Colonic mucosa (tissue), 4 donors: Measurements from ENCODE around the gene NUTM2B. TPM values are rescaled to one million over a fixed set of nuclear protein-coding genes. Genes with fewer than 3 reads are reported as not detected.
"Not testable (repeated sequence)": the region's sequence is repeated elsewhere in the genome, so short reads cannot be mapped to it uniquely, and the experiment has no call there.

Source experiments
- DNase-seq: peaks from one replicate; pipeline ENCODE4 v3.0.0-alpha.2; 2020
- H3K27ac ChIP-seq: fragments of 200-600 bp; one replicate; pipeline ENCODE4 v1.8.0; 2021
- H3K27me3 ChIP-seq: fragments of 200-600 bp; one replicate; pipeline ENCODE4 v1.8.0; 2021
- H3K36me3 ChIP-seq: fragments of 200-600 bp; one replicate; pipeline ENCODE4 v1.8.0; 2021
- H3K4me1 ChIP-seq: fragments of 200-600 bp; one replicate; pipeline ENCODE4 v1.8.0; 2021; ENCODE audit warnings: mild to moderate bottlenecking
- H3K4me3 ChIP-seq: fragments of 200-600 bp; one replicate; pipeline ENCODE4 v1.8.0; 2021
- H3K9ac ChIP-seq, 2 donors: one replicate each; pipeline ENCODE4 v1.7.0; 2013; ENCODE audit warnings: control low read depth in 2 of 2, low read depth in 2 of 2, low read length in 2 of 2
- H3K9me3 ChIP-seq: fragments of 200-600 bp; one replicate; pipeline ENCODE4 v1.8.0; 2021
- intact Hi-C: fragments of 100-400 bp; cut with DNase I; formaldehyde crosslinking; loops from one replicate; pipeline ENCODE4 v1.14.1; 2022
- total RNA-seq, 2 donors: library from RNA; stranded (reverse); fragmentation: NEBNext Ultra II Directional in 1 of 2; extraction: Animal tissue kit (Norgen Biotek cat#: 25700) in 1 of 2; gene quantifications; one replicate each; pipeline ENCODE4 v1.2.1, GENCODE V29; 2021
- donor health status: healthy.
- donor health status: DM: no; HTN: no; CAD: no.
- donor health status: DM: no; HTN: no; CAD: no.

The NUTM2B gene, protein sequence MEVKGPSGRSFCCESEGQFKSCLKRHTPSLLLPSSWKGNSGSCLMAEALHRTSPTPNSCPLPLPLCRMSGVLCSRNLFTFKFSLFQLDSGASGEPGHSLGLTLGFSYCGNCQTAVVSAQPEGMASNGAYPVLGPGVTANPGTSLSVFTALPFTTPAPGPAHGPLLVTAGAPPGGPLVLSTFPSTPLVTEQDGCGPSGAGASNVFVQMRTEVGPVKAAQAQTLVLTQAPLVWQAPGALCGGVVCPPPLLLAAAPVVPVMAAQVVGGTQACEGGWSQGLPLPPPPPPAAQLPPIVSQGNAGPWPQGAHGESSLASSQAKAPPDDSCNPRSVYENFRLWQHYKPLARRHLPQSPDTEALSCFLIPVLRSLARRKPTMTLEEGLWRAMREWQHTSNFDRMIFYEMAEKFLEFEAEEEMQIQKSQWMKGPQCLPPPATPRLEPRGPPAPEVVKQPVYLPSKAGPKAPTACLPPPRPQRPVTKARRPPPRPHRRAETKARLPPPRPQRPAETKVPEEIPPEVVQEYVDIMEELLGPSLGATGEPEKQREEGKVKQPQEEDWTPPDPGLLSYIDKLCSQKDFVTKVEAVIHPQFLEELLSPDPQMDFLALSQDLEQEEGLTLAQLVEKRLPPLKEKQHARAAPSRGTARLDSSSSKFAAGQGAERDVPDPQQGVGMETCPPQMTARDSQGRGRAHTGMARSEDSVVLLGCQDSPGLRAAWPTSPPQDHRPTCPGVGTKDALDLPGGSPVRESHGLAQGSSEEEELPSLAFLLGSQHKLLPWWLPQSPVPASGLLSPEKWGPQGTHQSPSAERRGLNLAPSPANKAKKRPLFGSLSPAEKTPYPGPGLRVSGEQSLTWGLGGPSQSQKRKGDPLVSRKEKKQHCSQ
- total RNA-seq: 1 to 10 TPM in 1 of 2 donors, under 1 TPM in 1; 0.98 to 1.2 TPM

DNA sequence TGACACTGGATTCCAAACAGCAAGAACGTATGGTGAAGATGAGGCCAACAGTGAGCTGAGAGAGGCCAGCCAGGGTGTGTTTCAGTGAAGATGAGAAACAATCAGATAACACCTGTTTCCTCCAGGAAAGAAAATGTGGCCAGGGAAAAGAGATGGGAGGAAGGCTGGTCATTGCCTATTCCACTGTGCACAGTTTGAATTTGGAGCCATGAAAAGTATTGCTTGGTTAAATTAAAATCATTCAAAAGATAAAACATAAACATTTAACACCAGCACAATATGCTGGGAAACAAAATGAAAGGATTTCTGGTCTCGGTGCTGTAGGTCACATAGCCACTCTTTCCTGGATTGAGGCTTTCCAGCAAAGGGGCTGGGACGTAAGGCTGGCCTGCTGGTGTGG, at the start of gene NUTM2B:
Gene NUTM2B, plus strand, starts transcription at position 301 of the 400 bp plus-strand sequence. CDS start 383 bp downstream, outside the sequence.
- H3K9ac ChIP-seq, intact Hi-C loops, H3K27me3 ChIP-seq, H3K27ac ChIP-seq, H3K4me1 ChIP-seq, H3K36me3 ChIP-seq, H3K4me3 ChIP-seq, H3K9me3 ChIP-seq, DNase-seq: not testable (repeated sequence)

DNA sequence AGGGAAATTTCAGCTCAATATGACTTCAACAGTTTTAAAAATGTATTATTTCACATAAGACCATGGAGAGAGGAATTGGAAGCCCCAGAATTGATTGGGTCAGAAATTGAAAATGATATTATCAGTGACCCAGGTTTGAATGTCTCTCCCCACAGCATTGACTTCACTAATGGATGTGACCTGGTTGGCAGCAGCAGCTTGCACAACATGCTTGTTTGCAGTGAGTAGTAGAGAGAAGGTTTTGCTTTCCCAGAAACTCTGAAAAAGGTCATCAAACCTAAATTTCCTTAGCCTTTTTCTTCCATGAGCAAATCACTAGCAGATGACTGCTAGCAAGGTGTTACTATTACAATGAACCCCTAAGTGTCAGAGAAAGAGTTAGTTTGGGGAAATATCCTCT, 39.7 kb upstream of the NUTM2B start:
- intact Hi-C loops, DNase-seq, H3K9me3 ChIP-seq, H3K36me3 ChIP-seq, H3K4me3 ChIP-seq, H3K27ac ChIP-seq, H3K27me3 ChIP-seq, H3K4me1 ChIP-seq, H3K9ac ChIP-seq: not testable (repeated sequence)

DNA sequence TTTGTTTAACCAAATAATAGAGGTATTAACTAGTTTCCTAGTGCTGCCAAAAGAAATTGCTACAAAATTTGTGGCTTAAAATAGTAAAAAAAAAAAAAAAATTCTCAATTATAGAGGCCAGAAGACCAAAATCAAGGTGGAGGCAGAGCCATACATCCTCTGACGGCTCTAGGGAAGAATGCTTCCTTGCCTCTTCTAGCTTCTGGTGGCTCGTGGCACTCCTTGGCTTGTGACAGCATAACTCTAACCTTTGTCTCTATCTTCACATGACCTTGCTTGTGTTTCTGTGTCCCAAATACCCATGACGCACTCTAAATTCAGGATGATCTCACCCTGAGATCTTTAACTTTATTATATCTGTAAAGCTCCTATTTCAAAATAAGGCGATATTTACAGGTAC, 38.3 kb upstream of the NUTM2B start:
- H3K9ac ChIP-seq, H3K36me3 ChIP-seq, H3K27me3 ChIP-seq, H3K27ac ChIP-seq, intact Hi-C loops, H3K4me3 ChIP-seq, H3K4me1 ChIP-seq, H3K9me3 ChIP-seq, DNase-seq: not testable (repeated sequence)

DNA sequence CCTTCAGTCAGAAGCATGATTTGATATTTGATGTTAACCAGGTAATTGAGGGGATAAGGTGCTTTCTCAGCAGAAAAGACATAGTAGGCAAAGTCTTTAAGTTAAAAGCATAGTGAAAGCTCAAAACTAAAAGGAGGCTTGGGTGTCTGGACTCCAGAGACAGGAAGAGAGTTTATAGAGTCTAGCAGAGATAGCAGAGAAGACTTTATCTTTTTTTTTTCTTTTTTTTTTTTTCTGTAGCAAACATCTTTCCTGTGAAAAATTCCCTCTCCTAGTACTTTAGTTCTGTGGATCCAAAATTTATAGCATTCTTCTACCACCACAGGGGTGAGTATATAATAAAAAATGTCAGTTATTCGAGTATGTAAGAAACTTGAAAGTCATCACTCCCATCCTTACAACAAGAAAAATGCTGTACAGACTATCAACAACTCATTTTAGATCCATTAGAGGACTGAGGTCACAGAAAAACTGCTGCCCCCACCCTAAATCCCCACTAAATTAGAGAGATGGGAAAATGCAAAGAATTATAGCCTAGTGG, 33.7 kb upstream of the NUTM2B start:
- H3K27me3 ChIP-seq, H3K4me1 ChIP-seq, H3K4me3 ChIP-seq, H3K9ac ChIP-seq, DNase-seq, H3K27ac ChIP-seq, H3K9me3 ChIP-seq, intact Hi-C loops, H3K36me3 ChIP-seq: not testable (repeated sequence)

DNA sequence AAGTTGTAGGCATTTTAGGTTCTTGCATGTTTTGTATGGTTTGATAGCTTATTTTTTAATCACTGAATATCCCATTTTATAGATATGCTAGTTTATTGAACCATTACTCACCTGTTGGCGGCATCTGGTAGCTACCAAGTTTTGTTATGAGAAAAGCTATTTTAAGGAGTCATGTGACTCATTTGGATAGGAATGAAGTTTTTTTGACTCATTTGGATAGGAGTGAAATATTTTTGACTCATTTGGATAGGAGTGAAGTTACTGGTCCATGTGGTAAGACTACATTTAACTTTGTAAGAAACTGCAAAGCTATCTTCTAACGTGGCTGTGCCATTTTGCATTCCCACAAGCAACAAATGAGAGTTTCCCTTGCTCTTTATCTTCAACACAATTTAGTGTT, 28.1 kb upstream of the NUTM2B start:
- H3K4me1 ChIP-seq, DNase-seq, H3K4me3 ChIP-seq, H3K27me3 ChIP-seq, H3K36me3 ChIP-seq, intact Hi-C loops, H3K9ac ChIP-seq, H3K9me3 ChIP-seq, H3K27ac ChIP-seq: not testable (repeated sequence)

DNA sequence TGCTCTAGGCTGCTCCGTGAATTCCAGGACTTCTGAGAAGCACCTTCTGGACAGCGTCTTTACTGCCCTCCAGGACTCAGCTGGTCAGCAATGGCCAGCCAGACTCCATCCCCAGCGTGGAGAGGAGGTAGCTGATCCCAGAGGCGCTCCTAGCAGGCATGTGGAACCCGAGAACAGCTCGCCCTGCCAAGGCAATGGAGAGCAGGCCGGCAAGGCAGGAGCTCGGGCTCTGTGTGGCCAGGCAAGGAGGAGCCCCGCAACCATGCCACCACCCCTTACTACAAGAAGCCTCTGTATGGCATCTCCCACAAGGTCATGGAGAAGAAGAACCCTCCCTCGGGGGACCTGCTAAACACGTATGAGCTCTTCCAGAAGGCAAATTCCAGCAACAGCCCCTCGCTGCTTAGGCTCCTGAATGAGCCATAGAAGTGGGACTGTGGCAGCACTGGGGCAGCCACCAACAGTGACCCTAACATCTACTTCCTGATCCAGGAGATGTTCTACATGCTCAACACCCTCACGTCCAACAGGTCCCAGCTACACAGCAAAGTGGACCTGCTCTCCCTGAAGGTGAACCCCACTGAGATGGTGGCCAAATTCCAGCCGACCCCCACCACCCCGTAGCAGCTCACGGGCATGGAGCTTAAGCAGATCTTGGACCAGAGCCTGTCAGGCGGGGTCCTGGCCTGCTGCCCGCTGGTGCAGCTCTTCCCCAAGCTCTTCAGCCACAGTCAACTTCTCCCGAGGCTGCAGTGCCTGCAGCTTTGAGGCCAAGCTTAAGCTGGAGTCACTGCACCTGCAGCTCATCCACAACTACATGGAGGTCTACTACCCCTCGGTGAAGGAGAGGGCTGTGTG, 19.8 kb upstream of the NUTM2B start:
- H3K4me3 ChIP-seq, intact Hi-C loops, H3K4me1 ChIP-seq, H3K27me3 ChIP-seq, H3K9ac ChIP-seq, H3K9me3 ChIP-seq, H3K36me3 ChIP-seq, DNase-seq, H3K27ac ChIP-seq: not testable (repeated sequence)

DNA sequence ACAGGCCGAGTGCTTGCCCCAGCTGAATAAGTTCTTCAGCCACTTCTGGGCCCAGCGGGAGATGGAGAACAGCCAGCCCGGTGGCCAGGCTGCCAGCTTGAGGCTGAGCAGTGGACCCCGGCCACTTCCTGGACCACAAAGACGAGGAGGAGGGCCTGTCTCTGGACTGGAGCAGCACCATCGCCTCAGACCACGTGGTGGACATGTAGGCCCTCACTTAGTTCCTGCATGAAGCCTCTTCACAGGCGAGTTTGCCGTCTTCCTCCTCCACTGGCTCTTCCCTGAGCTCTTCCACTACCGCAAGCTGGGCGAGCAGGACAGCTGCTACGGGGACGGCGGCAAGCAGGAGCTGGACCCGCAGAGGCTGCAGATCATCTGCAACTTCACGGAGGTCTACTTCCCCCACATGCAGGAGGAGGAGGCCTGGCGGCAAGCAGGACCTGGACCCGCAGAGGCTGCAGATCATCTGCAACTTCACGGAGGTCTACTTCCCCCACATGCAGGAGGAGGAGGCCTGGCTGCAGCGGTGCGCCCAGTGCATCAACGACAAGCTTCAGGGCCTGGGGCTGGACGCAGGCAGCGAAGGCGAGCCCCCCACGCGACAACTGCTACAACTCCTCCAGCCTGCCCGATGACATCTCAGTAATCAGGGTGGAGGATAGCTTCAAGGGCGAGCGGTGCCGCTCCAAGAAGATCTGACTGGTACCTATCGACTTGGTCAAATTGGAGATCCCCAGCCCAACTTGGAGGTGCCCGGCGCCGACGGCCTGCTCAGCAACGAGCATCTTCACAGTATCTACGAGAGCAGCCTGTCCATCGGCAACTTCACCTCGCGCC, 18.9 kb upstream of the NUTM2B start:
- H3K9me3 ChIP-seq, intact Hi-C loops, H3K4me3 ChIP-seq, H3K27ac ChIP-seq, H3K36me3 ChIP-seq, DNase-seq, H3K9ac ChIP-seq, H3K27me3 ChIP-seq, H3K4me1 ChIP-seq: not testable (repeated sequence)

DNA sequence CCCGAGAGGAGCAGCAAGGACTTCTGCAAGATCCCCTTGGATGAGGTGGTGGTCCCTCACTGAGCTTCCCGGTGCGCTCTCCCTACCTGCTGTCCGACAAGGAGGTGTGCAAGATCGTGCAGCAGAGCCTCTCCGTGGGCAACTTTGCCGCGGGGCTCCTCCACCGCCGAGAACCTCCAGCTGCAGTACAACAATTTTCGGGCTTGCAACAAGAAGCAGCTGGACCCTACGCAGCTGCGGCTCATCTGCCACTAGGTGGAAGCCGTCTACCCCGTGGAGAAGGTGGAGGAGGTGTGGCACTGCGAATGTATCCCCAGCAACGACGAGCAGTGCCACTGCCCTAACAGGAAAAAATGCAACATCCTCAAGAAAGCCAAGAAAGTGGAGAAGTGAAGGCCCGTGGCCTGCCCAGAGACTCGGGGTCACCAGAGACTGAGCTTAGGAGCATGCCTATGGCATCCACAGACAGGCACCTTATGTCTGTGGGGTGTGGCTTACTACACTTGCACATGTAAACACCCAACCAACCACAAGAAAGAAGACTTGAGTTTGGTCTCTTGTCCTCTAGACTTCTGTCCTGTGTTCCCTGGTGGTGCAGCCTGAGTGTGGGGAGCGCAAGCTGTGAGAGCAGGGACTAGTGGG, 17.9 kb upstream of the NUTM2B start:
- H3K9me3 ChIP-seq, DNase-seq, H3K27ac ChIP-seq, H3K4me3 ChIP-seq, H3K27me3 ChIP-seq, H3K4me1 ChIP-seq, intact Hi-C loops, H3K36me3 ChIP-seq, H3K9ac ChIP-seq: not testable (repeated sequence)

DNA sequence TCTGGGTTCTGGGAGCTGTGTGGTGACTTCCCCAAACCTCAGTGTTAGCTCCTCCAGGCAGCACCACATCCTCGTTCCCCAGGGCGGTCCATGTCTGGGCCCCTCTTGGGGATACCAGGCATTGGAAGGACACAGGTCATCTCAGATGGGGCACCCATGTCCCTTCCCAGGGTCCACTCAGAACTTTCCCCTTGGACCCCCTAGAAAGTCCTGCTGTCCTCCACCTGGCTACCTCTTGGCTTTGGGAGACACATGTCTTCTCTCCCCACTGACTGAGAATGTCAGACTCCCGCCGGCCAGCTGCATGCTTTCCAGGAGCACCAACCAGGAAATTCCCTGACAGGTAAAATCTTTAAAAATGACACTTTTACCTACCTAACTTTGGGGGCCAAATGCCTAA, 16.4 kb upstream of the NUTM2B start:
- H3K27me3 ChIP-seq, H3K36me3 ChIP-seq, H3K4me3 ChIP-seq, H3K9ac ChIP-seq, H3K9me3 ChIP-seq, H3K27ac ChIP-seq, DNase-seq, intact Hi-C loops, H3K4me1 ChIP-seq: not testable (repeated sequence)

DNA sequence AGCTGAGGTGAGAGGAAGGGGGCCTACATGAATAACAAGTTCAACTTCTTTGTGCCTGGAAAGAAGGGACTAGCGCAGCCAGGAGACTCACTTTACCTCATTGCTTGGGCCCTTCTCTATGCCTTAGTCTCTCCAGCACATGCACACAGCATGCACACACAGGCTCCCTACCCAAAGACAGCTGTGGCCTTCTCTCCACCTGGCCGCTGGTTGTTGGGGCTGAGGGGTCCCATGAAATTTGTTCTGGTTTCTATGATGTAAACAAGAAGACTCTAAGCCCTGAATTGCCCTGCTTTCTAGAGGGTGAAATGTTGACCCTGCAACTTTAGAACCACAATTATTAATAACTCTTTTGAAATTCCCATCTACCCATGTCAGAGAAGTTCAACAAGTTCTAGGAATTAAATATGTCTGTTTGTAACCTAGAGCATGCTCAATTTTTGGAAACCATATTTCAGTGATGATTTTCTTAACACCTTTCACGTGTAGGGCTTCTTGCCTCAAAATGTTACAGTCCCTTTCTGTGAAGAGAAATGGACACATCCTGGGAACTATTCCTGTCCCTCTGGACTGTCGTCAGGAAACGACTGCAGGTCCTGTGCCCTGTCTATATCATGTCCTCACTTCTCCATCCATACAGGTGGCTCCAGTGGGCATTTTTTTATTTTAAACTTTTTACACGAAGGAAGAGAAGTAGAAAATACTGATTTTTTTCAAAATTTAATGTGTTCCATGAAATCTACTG, 15.4 kb upstream of the NUTM2B start:
- H3K9me3 ChIP-seq, H3K9ac ChIP-seq, DNase-seq, H3K36me3 ChIP-seq, intact Hi-C loops, H3K27me3 ChIP-seq, H3K27ac ChIP-seq, H3K4me3 ChIP-seq, H3K4me1 ChIP-seq: not testable (repeated sequence)

DNA sequence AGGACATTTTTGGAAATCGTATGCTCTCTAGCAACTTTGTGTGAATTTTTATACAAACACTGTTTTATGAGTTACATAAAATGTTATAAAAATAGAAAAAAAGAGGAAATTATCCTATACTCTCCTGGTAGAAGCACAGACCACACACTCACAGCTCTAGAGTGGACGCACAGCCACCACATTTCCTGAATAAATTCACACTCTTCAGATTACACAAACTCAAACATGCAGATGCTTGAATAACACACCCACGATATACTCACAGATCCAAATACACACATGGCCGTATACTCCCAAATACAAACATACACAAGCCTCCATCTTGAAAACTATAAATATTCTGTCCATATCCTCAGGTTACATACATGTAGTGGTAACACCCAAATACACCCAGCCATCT, 14.2 kb upstream of the NUTM2B start:
- H3K4me1 ChIP-seq, intact Hi-C loops, DNase-seq, H3K27ac ChIP-seq, H3K36me3 ChIP-seq, H3K27me3 ChIP-seq, H3K9me3 ChIP-seq, H3K9ac ChIP-seq, H3K4me3 ChIP-seq: not testable (repeated sequence)
